Measurements from ENCODE around the gene PPFIBP2. TPM values are rescaled to one million over a fixed set of nuclear protein-coding genes. Genes with fewer than 3 reads are reported as not detected.

Gene PPFIBP2
- 9.0 and 10.0 TPM in 2 replicates for total RNA-seq

DNA sequence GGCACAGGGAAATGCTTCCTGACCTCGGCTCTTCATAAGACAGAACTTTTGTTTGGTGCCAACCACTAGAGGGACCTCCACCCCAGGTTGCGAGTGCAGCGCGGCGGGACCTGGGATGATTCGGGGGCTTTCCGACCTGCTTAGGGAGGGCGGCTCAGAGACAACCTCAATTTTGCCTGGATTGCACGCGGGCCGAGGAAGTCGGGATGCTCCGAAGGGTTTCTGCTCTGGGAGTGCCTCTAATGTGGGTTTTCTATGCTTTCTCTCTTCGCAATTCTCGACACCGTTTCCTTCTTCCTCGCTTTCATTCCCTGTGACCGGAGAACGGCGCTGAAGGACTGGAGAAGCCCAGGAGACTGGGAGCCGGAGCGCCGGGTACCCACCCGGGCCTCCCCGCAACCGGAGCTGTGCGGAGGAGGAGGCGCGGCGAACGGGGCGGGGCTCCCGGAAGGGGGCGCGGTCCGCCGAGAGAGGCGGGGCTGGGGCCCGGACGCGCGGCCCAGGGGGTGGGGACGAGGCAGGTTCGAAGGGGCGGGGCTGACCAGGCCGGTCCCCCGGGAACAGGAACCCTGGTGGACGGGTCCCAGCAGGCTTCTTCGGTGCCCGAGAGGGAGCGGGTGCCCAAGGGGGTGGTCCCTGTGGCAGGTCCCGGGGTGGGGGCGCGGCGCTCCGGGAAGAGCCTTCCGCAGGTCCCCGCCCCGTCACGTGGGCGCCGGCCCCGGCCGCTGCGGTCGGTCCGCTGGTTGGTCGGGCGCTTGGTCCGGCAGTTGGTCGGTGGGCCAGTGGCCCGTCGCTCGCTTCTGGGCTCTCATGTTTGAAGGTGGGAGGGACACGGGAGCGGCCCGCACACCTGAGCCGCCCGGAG is at the start of gene PPFIBP2:
PPFIBP2 (plus strand) TSS at position 766 of the 865 bp plus-strand sequence. CDS start 35,477 bp downstream, outside the sequence.
- intact Hi-C loops (cut with micrococcal nuclease), result loop anchor here (1.0 to 10.0 kb wide), 9 partner anchors 13 to 1171 kb away; partner anchors contain the start of genes EIF3F, OR2D3, RPL27A and TRIM66

DNA sequence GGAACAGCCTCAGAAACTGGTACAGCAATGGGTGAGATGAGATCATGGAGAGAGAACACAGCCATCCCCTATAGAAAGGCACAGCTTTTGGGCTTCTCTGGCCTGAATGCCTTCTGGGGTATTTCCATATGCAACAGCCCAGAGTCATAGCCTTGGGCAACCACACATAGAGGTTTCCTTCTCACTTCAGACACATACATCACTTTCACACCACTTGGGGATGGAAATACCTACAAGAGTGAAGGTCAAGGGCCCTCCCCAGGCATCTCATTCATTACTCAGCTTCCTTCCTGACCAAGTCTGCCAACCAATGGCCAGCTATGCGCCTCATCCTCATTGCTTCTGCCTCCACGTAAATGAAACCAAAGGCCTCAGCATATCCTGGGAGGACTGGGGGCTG is 46.1 kb upstream of the PPFIBP2 start:
- intact Hi-C loops (cut with micrococcal nuclease), result no loop called here

DNA sequence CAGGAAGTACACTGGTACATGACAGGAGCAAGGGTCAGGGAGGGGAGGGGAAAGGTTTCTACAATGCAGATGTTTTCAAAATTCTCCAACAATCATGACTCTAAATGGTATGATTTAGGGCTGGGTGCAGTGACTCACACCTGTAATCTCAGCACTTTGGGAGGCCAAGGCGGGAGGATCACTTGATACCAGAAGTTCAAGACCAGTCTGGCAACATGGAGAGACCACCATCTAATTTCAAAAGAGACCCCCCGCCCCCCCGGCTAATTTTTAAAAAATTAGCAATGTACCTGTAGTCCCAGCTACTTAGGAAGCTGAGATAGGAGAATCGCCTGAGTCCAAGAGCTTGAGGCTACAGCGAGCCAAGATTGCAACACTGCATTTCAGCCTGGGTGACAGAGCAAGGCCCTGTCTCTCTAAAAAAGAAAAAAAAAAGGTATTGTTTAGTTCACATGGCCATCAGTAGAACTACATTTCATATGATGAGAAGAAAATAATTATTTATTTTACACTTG is 44.4 kb upstream of the PPFIBP2 start:
- intact Hi-C loops (cut with micrococcal nuclease), result no loop called here

DNA sequence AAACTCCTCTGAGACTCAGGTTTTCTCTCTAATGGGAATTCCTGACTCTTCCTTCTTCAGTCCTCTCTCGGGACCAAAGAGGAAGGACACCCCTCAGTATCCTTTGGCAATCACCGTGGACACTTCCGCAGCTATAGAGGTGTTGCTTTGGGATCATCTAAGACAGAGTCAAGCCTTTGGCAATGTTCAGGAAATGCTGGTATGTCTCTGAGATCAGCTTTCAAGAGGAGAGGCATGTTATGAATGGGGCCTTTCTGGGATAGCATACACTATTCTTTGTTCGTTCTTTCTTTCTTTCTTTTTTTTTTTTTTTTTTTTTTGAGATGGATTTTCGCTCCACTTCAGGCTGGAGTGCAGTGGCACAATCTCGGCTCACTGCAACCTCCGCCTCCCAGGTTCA is 42.7 kb upstream of the PPFIBP2 start:
- intact Hi-C loops (cut with micrococcal nuclease), result no loop called here

DNA sequence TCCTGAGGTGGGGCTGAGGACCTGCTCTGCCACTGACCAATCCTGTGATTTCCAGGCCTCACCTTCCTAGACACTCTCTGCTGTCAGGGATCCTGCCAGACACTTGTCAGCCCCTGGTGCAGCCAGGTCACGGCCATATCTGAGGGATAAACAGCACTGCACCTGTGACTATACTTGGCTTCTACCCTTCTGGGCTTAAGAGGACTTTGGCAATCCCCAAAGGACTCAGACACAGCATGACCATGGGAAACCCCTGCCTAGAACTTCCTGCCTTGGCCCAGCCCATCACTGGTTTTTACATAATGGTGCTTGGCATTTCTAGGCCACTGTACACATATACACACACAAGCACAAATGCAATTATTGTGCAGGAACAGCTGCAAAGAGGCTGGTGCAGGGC is 40.1 kb upstream of the PPFIBP2 start:
- intact Hi-C loops (cut with micrococcal nuclease), result no loop called here

DNA sequence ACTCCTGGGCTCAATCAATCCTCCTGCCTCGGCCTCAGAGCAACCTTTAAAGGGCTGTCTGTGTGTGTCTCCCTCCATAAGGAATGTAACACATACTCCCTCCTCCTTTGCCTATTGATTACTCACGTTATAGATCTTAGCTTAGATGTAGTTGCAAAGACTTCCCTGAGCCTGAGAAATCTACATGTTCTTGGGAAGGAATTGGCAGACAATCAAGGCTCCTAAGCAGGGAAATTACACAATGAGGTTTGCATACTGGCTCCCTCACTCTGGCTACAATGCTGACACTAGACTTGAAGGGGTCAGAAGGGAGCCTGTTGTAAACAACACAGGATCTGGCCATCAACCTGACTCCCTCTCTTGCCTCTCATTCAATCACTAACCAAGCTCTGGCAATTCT is 33.7 kb upstream of the PPFIBP2 start:
- intact Hi-C loops (cut with micrococcal nuclease), result no loop called here

DNA sequence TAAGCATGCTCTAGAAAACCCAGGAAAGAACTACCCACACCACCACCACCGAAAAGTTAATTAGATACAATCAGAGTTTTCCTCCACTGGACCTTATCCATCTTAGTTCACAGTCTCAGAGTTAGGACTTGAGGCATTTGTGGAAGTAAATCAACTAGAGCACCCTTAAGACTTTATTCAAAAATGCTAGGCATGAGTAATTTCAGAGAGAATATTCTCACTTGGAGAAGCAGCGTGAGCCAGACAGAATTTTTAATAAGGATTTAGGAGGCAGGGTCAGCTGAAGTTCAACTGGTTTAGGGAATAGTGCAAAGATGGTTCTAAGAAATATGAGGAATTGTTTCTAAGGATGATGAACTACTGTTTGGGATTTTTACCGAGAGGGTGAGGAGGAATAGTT is 29.7 kb upstream of the PPFIBP2 start:
- intact Hi-C loops (cut with micrococcal nuclease), result no loop called here

DNA sequence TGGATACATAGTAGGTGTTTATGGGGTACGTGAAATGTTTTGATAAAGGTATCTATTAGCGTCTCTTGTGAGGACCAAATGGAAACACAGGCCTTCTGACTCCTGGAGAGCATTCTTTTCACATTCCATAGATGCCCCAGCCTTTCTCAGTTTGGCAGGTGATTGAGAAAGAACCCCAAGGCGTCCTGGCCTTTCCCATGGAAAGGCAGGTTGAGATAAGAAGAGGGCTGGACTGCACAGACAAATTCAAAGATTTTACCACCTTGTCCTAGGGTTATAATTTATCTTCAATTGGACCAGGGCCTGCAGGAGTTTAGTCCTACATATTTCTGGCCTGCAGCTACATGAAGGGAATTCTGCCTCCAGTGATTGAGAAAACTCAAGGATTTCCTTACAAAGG is 29.2 kb upstream of the PPFIBP2 start:
- intact Hi-C loops (cut with micrococcal nuclease), result no loop called here

DNA sequence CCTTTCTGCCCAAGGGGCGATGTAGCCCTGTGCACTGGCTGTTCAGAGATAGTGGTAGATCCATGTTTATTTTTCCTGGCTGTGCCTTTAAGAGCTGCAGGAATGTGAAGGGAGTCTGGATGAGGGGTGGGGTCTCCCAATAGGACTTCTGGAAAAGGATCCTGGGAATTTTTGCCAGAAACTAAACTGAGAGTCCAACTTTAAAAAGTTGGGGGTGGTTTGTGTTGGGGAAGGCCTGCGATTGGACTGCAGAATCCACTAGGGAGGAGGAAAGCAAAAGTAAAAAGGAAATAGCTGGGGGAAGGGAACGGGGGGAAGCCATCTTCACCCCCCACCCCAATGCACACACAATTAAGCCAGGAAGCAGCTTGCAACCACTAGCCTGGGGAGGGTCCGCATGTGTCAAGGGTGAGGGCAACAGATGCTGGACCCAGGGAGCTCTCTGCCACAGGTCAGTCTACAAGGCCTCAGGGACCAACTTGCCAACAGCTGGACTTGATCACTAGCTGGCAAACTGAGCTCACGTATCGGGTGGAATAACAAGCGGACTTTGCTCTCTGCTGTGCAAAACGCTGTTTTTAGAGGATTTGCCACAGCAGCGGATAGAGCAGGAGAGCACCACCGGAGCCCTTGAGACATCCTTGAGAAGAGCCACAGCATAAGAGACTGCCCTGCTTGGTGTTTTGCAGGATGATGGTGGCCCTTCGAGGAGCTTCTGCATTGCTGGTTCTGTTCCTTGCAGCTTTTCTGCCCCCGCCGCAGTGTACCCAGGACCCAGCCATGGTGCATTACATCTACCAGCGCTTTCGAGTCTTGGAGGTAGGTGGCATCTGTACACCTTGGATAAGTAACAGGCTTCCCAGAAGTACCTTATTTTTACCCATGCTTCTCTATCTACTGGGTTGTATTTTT is 28.4 kb upstream of the PPFIBP2 start, which contains the start of gene OLFML1:
OLFML1 (plus strand) TSS at position 321 of the 912 bp plus-strand sequence; CDS start at position 691, 370 bp downstream.
- intact Hi-C loops (cut with micrococcal nuclease), result no loop called here

DNA sequence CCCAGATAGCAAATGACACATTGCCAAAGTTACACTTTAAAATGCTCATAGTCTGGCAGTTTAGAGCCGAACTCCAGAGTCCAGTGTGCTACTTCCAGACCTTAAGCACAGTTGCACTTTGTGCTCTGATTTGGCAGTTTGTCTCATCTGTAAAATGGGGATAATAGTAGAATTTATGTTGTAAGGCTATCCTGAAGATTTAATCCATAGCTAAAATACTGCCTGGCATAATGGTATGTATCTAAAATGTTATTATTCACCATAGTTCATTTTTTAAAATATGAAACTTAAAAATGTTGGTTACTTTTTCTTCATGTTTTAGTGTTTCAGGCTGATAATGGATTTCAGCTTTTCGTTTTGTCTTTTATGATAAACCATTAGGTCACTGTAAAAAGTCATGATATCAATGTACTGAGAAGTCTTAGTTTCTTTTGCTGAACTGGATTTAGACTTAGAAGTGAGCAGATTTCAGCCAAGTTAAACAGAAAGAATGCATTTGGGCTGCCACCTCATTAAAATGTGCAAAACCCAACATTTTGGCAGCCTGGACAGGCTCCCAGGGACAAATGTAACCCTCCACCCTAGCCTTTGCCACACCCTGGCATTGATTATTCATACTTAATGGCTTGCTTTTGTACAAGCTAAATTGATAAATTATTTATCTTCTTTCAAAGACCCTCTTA is 27.6 kb upstream of the PPFIBP2 start:
- intact Hi-C loops (cut with micrococcal nuclease), result no loop called here

DNA sequence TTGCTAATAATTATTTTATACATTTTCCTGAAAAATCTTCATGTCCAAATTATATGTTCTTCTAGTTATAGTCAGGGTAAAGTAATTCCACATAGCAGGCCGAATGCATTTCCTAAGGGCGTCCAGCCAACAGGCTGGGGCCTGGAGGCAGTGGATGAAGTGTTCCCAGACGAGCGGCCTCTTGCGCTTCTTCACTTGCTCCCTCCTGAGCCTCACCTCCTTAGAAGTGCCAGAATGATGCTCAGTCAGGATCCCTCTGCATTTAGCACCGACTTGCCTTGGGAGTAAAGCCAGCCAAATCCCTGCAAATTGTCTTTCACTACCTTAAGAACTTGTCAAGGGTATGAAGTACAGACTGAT is 27.0 kb upstream of the PPFIBP2 start:
- intact Hi-C loops (cut with micrococcal nuclease), result no loop called here

DNA sequence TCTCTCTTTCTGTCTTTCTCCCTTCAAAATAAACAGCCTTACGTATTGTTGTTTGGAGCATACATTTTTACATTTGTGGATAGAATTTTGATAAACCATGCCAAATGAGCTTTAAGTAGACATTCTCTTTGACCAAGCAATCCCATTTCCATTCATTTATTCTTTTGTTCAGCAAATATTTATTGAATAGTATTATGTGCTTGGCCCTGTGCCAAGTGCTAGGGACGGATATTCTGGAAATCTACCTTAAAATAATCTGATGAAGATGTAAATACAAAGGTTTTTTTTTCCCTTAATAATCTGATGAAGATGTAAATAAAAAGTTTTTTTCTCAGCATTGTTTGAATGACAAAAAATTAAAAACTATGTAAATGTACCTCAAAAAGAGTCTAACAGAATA is 26.4 kb upstream of the PPFIBP2 start:
- intact Hi-C loops (cut with micrococcal nuclease), result no loop called here

DNA sequence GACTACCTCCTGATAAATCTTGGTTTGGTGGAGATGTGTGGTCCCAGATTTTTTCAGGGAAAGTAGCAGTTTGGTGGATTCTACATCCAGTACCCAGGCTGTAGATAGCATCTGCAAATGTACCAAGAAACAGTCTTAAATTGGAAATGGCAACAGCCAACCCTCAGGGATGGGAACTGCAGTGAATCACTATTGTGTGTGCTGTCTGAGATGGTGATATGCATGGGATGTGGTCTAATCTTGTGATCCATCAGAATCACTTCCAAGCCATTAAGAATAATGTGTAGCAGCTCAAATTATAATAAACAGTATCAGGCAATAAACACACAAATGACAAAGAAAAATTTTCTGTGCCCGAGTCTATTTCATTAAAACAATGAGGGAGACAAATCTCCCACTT is 25.1 kb upstream of the PPFIBP2 start:
- intact Hi-C loops (cut with micrococcal nuclease), result no loop called here

DNA sequence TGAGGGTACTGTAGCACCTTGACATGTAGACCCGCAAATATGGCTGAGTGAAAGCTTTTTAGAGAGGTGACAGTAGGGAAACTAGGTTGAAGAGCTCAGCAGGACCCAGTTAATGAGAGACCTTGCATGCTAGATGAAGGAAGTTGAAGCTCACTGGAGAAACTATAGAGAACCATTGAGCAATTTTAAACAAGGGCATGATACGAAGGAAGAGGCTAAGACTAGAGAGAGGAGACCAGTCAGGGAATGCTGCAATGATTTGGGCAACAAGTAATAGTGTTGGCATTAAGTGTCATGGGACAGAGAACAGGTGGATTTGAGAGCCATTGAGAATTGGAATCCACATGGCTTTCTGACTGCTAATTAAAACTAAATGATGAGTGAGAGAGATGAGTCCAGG is 24.4 kb upstream of the PPFIBP2 start:
- intact Hi-C loops (cut with micrococcal nuclease), result no loop called here

DNA sequence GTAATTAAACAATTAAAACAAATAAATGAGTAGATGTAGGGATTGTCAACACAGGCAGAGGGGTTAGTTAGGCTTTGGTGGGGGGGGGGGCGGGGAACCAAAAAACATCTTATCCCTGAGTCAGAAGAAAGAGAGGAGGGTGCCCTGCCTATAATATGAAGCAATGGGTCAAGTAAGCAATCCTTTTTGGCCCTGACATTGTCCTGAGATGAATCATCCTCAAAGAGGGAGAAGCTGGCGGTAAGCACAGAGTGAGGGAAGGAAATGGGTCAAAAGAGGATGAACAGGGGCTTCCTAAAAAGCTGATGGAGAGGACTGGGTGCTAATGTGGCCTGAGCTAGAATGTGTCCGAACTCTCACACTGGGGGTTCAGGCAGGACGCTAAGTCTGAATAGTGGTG is 23.7 kb upstream of the PPFIBP2 start:
- intact Hi-C loops (cut with micrococcal nuclease), result no loop called here

DNA sequence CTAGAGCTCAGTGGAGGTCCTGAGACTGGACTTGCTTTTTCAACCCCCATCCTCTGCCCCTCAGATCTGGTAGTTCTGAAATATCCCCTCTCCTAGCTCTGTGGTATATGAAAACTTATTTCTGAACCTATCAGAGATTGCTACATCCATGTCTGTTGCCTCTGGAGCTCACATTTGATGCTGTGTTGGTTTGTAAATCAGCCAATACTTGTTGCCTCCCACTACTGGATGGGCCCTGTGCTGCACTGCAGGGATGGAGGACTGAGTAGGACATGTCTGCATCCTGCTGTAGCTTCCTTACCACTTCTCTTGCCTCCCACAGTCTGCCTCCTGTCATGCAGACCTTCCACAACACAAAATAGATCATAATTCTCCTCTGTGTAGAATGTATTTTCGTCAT is 23.3 kb upstream of the PPFIBP2 start:
- intact Hi-C loops (cut with micrococcal nuclease), result no loop called here

DNA sequence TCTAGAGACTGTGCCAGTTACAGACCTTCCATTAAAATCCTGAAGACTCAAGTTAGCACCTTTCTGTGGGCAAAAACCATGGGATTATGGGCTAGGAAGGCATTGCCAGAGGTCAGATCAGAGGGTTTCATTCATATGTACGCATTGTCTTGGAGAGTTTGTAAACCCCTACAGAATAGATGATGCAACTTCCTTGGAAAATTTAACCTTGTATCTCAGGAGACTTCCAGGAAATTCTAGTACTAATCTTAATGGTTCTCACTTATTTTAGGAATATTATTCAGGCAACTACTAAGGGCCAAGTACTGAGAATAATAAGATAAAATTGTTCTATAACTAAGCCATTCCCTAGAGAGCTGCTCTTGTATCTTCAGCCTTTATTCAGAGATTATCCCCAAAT is 21.5 kb upstream of the PPFIBP2 start:
- intact Hi-C loops (cut with micrococcal nuclease), result no loop called here

DNA sequence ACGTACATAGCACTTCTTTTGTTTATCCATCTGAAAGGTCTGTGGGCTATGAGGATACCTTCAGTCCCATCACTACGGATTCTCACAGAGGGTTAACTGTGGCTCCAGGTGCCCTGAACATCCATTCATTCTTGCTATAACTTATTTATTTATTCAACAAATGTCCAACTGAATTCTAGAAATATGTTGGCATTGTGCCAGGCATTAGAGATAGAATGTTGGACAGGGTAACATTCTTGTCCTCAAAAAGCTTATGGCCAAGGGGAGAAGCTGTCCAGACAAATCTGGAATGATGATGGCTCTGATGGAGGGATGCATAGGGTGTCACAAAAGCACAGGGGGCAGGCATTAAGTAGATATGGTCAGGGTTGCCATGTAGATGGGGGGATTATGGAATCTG is 20.1 kb upstream of the PPFIBP2 start:
- intact Hi-C loops (cut with micrococcal nuclease), result no loop called here

DNA sequence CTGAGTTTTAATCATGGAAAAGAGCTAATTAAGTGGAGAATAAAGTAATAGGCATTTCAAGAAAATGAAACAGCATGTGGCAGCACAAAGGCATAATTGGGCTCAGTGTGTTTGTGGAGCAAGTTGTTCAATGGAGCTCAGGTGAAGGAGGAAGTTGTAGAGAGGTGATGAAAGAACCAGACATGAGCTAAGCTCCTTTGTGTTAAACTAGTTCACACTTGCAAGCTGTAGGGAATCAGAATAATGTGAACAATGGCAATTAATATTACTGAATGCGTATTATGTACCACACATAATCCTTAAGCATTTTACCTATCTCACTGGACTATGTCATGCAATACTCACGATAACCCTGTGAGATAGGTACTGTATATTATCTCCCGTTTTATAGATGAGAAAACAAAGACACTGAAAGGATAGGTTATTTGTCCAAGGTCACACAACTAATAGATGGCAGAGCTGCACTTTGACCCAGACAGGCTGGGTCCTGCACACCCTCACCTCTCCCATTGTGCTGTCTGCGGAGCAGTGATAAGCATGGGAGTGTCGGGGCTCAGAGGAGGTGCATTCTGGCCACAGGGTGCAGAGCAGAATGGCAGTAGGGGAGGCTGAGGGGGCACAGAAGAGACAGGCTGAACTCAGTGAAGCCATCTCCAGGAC is 19.6 kb upstream of the PPFIBP2 start:
- intact Hi-C loops (cut with micrococcal nuclease), result no loop called here

DNA sequence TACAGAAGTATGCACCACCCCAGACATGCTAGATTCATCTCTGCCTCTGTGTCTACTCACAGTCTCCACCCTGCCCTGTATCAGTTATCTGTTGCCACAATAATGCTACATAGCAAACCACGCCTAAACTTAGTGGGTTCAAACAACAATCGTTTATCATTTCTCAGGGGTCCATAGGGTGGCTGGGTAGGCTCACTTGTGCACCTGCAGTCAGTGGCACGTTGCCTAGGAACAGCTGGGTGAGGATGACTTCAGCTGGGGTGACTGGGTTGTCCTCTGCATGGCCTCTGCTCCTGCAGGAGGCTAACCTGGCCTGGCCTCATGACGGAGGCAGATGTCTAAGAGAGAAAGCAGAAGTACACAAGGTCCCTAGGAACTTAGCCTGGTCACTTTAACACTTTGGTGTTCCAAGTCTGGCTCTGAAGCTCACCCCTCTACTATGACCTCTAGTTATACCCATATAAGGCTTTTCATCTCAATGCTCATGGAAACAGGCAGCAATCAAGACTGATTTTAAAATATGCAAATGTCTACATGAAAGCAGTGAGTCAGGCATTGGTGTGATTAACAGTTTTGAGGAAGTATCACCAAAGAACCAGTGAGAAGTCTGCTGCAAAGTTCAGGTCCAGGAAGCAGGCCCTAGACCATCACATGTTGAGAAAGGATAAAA is 17.8 kb upstream of the PPFIBP2 start:
- intact Hi-C loops (cut with micrococcal nuclease), result no loop called here

All from T-helper 2 cell treated with Interferon-gamma antibody and Interleukin-4, amounts not matched to agents 100 ng/mL and 5 ng/mL, for 36 hours (primary cell).